Measurements from ENCODE around the gene MLLT3.

MLLT3 gene

GRCh38 chr9:20406344-20406743, 216.0 kb downstream of the MLLT3 start:
- ChIA-PET POLR2A (no interaction called here), CTCF (interaction anchor here (1.5 kb wide), 1 partner anchor 479 kb away, joined by 5 read pairs; no protein-coding TSS in a partner anchor)
- H3K4me3 ChIP-seq (ENCODE audit: low read depth, low read length): no peak overlapping the region

GRCh38 chr9:20405616-20406015, 216.7 kb downstream of the MLLT3 start:
- no peak for DNase-seq (ENCODE audit: low read depth, low spot score)
- CTCF ChIA-PET: interaction anchor here (1.2 kb wide), 1 partner anchor 15 kb away, joined by 3 read pairs; no protein-coding TSS in a partner anchor
- no peak overlapping the region for H3K4me3 ChIP-seq (ENCODE audit: low read depth, low read length)
- TF ChIP-seq CTCF (IDR thresholded peaks at IDR 0.05; ENCODE audit: insufficient read depth, low read length, missing control alignments): no peak
- POLR2A ChIA-PET: no interaction called here

More at GRCh38 chr9:20406344-20406743, 216.0 kb downstream of the MLLT3 start:
- TF ChIP-seq CTCF (IDR thresholded peaks at IDR 0.05; ENCODE audit: insufficient read depth, low read length, missing control alignments): no peak
- no peak for DNase-seq (ENCODE audit: low read depth, low spot score)

- ChIA-PET POLR2A (no interaction called here), CTCF (interaction anchor here (1.2 kb wide), 1 partner anchor 16 kb away, joined by 3 read pairs; no protein-coding TSS in a partner anchor)
- H3K4me3 ChIP-seq (ENCODE audit: low read depth, low read length): no peak overlapping the region
- DNase-seq (ENCODE audit: low read depth, low spot score): no peak
- no peak for TF ChIP-seq CTCF (IDR thresholded peaks at IDR 0.05; ENCODE audit: insufficient read depth, low read length, missing control alignments)
These were observed 217.2 kb downstream of the MLLT3 start for GRCh38 chr9:20405078-20405477.

GRCh38 chr9:20404192-20404813, 218.0 kb downstream of the MLLT3 start:
- no peak for DNase-seq (ENCODE audit: low read depth, low spot score)
- no peak for TF ChIP-seq CTCF (IDR thresholded peaks at IDR 0.05; ENCODE audit: insufficient read depth, low read length, missing control alignments)
- POLR2A ChIA-PET: no interaction called here
- H3K4me3 ChIP-seq (ENCODE audit: low read depth, low read length): no peak overlapping the region
- CTCF ChIA-PET: no interaction called here

GRCh38 chr9:20403346-20403745, 219.0 kb downstream of the MLLT3 start:
- ChIA-PET POLR2A (no interaction called here), CTCF (no interaction called here)
- no peak for DNase-seq (ENCODE audit: low read depth, low spot score)
- no peak for TF ChIP-seq CTCF (IDR thresholded peaks at IDR 0.05; ENCODE audit: insufficient read depth, low read length, missing control alignments)
- no peak overlapping the region for H3K4me3 ChIP-seq (ENCODE audit: low read depth, low read length)

GRCh38 chr9:20402273-20402875, 219.9 kb downstream of the MLLT3 start:
- POLR2A ChIA-PET: no interaction called here
- TF ChIP-seq CTCF (IDR thresholded peaks at IDR 0.05; ENCODE audit: insufficient read depth, low read length, missing control alignments): no peak
- H3K4me3 ChIP-seq (ENCODE audit: low read depth, low read length): no peak overlapping the region
- DNase-seq (ENCODE audit: low read depth, low spot score): no peak
- CTCF ChIA-PET: interaction anchor here (1.0 kb wide), 1 partner anchor 10 kb away, joined by 3 read pairs; no protein-coding TSS in a partner anchor

Data from AG04449 (cell line).